ENCODE results near the gene PHACTR4. TPM values are rescaled to one million over a fixed set of nuclear protein-coding genes. Genes with fewer than 3 reads are reported as not detected.

PHACTR4 gene
- total RNA-seq, 6 experiments from 2014 or later, result 16.1 to 25.8 (median 23.3) TPM

- H3K36me3 ChIP-seq, result no peaks in the 10 kb centered on the region
- H3K27ac ChIP-seq, result no peak overlapping the region
- intact Hi-C loops (cut with DNase I), result no loop called here
- DNase-seq (no peak), ATAC-seq (no peak)
- no peak for TF ChIP-seq POLR2A (IDR thresholded peaks at IDR 0.05)
- H3K4me1 ChIP-seq, result no peaks in the 10 kb centered on the region
- H3K27me3 ChIP-seq, result no peaks in the 10 kb centered on the region
- no peaks in the 10 kb centered on the region for H3K9me3 ChIP-seq
- WGBS (ENCODE audit: insufficient coverage, low coverage, low lambda C conversion rate, missing lambda C conversion rate), result 88% methylated on average over 3 of the region's 3 CpGs
- no peak overlapping the region for H3K4me3 ChIP-seq
These were observed 178.8 kb downstream of the PHACTR4 start for GRCh38 chr1:28548318-28548717.

Small RNAs within 50 kb of the gene (small RNA-seq; reads per million reads assigned to genes)
- 0 reads per million in 2 experiments for gene RF00019
- 0 reads per million in 2 experiments for gene RNU6ATAC27P
- 0 reads per million in 2 experiments for gene SNORA73A
- gene SNORA73B, result 12.2 to 25.2 reads per million in 2 experiments

Other genes starting within 250 kb of the PHACTR4 start
- 1 to 10 TPM in 5 of 6 experiments, under 1 TPM in 1; 0.90 to 5.2 (median 1.9) TPM for gene PTAFR, start 193.1 kb upstream of the PHACTR4 start, total RNA-seq
- 10 to 100 TPM; 22.2 to 34.4 (median 28.2) TPM for gene DNAJC8, start 136.7 kb upstream of the PHACTR4 start, total RNA-seq
- gene ATP5IF1, start 133.6 kb upstream of the PHACTR4 start, total RNA-seq, result 100 to 1,000 TPM in 4 of 6 experiments, 10 to 100 TPM in 2; 86.7 to 315 (median 116) TPM
- gene SESN2, start 110.2 kb upstream of the PHACTR4 start, total RNA-seq, result 10 to 100 TPM in 4 of 6 experiments, 1 to 10 TPM in 2; 4.5 to 17.9 (median 14.0) TPM
- 10 to 100 TPM in 4 of 6 experiments, 1 to 10 TPM in 2; 9.1 to 16.4 (median 11.8) TPM for gene MED18, start 40.7 kb upstream of the PHACTR4 start, total RNA-seq
- gene RCC1, start 136.3 kb downstream of the PHACTR4 start, total RNA-seq, result 10 to 100 TPM in 5 of 6 experiments, 1 to 10 TPM in 1; 9.5 to 29.6 (median 18.0) TPM
- 10 to 100 TPM in 1 of 6 experiments, 1 to 10 TPM in 5; 5.2 to 14.8 (median 7.3) TPM for gene TRNAU1AP, start 183.3 kb downstream of the PHACTR4 start, total RNA-seq
- gene RAB42, start 222.5 kb downstream of the PHACTR4 start, total RNA-seq, result 10 to 100 TPM in 1 of 6 experiments, 1 to 10 TPM in 2, under 1 TPM in 3; 0.28 to 12.0 (median 1.2) TPM